ENCODE data around the gene SCP2.

The SCP2 gene

GRCh38 chr1:52927212-52928014, at the start of gene SCP2:
SCP2 (plus strand) TSS chr1:52927276; CDS start chr1:52927397, 121 bp downstream.
- DNase-seq (ENCODE audit: extremely low read depth in 1 of 2, low read depth in 1 of 2), result peak; percentile 43 to 66

- no peak for DNase-seq (ENCODE audit: extremely low read depth in 1 of 2, low read depth in 1 of 2)
Observed at GRCh38 chr1:52877554-52877953, 49.5 kb upstream of the SCP2 start.

- DNase-seq (ENCODE audit: extremely low read depth in 1 of 2, low read depth in 1 of 2), result no peak
Observed at GRCh38 chr1:52880206-52880605, 46.9 kb upstream of the SCP2 start.

- no peak for DNase-seq (ENCODE audit: extremely low read depth in 1 of 2, low read depth in 1 of 2)
Observed at GRCh38 chr1:52887483-52887882, 39.6 kb upstream of the SCP2 start.

- DNase-seq (ENCODE audit: extremely low read depth in 1 of 2, low read depth in 1 of 2), result no peak
Observed at GRCh38 chr1:52892424-52893215, 34.5 kb upstream of the SCP2 start.

GRCh38 chr1:52899445-52899894, 27.6 kb upstream of the SCP2 start:
- no peak for DNase-seq (ENCODE audit: extremely low read depth in 1 of 2, low read depth in 1 of 2)

GRCh38 chr1:52900402-52900801, 26.7 kb upstream of the SCP2 start:
- DNase-seq (ENCODE audit: extremely low read depth in 1 of 2, low read depth in 1 of 2), result no peak

- no peak for DNase-seq (ENCODE audit: extremely low read depth in 1 of 2, low read depth in 1 of 2)
Observed at GRCh38 chr1:52901384-52901783, 25.7 kb upstream of the SCP2 start.

- no peak for DNase-seq (ENCODE audit: extremely low read depth in 1 of 2, low read depth in 1 of 2)
Observed at GRCh38 chr1:52904208-52904926, 22.7 kb upstream of the SCP2 start.

GRCh38 chr1:52904927-52905698, 22.0 kb upstream of the SCP2 start:
- DNase-seq (ENCODE audit: extremely low read depth in 1 of 2, low read depth in 1 of 2), result no peak

GRCh38 chr1:52906135-52906603, 20.9 kb upstream of the SCP2 start:
- DNase-seq (ENCODE audit: extremely low read depth in 1 of 2, low read depth in 1 of 2), result no peak

GRCh38 chr1:52907068-52907811, 19.8 kb upstream of the SCP2 start:
- no peak for DNase-seq (ENCODE audit: extremely low read depth in 1 of 2, low read depth in 1 of 2)

GRCh38 chr1:52907812-52908153, 19.3 kb upstream of the SCP2 start:
- DNase-seq (ENCODE audit: extremely low read depth in 1 of 2, low read depth in 1 of 2), result no peak

- no peak for DNase-seq (ENCODE audit: extremely low read depth in 1 of 2, low read depth in 1 of 2)
Observed at GRCh38 chr1:52911541-52911940, 15.5 kb upstream of the SCP2 start.

GRCh38 chr1:52913014-52913413, 14.1 kb upstream of the SCP2 start:
- DNase-seq (ENCODE audit: extremely low read depth in 1 of 2, low read depth in 1 of 2), result no peak

GRCh38 chr1:52913537-52913936, 13.5 kb upstream of the SCP2 start:
- no peak for DNase-seq (ENCODE audit: extremely low read depth in 1 of 2, low read depth in 1 of 2)

GRCh38 chr1:52914463-52914862, 12.6 kb upstream of the SCP2 start:
- DNase-seq (ENCODE audit: extremely low read depth in 1 of 2, low read depth in 1 of 2), result no peak

- DNase-seq (ENCODE audit: extremely low read depth in 1 of 2, low read depth in 1 of 2), result no peak
Observed at GRCh38 chr1:52915211-52915854, 11.7 kb upstream of the SCP2 start.

GRCh38 chr1:52915855-52916220, 11.2 kb upstream of the SCP2 start:
- DNase-seq (ENCODE audit: extremely low read depth in 1 of 2, low read depth in 1 of 2), result no peak

Data from stimulated activated CD8-positive, alpha-beta memory T cell treated with anti-CD3 and anti-CD28 coated beads, Interleukin-7, amount 100 ng/mL, for 48 hours (primary cell).